Stimulated activated CD4-positive, alpha-beta T cell treated with anti-CD3 and anti-CD28 coated beads, TNF-alpha, amount 100 ng/mL, for 1 hour (primary cell): ENCODE data around the gene LAIR1.
A peak's percentile ranks its signal among the peaks of the same experiment; 100 is the strongest.
"Not testable (repeated sequence)": the region's sequence is repeated elsewhere in the genome, so short reads cannot be mapped to it uniquely, and the experiment has no call there.

ENCODE experiments used
- DNase-seq, 3 donors: peaks; one replicate each; pipeline ENCODE4 v3.0.0-alpha.2; 2020; ENCODE audit warnings: low read depth in 3 of 3, low spot score in 1 of 3

LAIR1 gene

GRCh38 chr19:54345938-54346386, 18.8 kb downstream of the LAIR1 start:
- no peak for DNase-seq

GRCh38 chr19:54343868-54344267, 20.9 kb downstream of the LAIR1 start:
- no peak for DNase-seq

GRCh38 chr19:54341295-54341694, 23.4 kb downstream of the LAIR1 start:
- no peak for DNase-seq

GRCh38 chr19:54339646-54340358, 24.9 kb downstream of the LAIR1 start:
- DNase-seq, result no peak

- DNase-seq, result no peak
Measured at GRCh38 chr19:54338521-54338920, 26.2 kb downstream of the LAIR1 start.

GRCh38 chr19:54337858-54338230, 26.9 kb downstream of the LAIR1 start:
- no peak for DNase-seq

GRCh38 chr19:54336893-54337857, 27.6 kb downstream of the LAIR1 start:
- DNase-seq, result no peak

- no peak for DNase-seq
Measured at GRCh38 chr19:54335979-54336892, 28.5 kb downstream of the LAIR1 start.

- no peak for DNase-seq
Measured at GRCh38 chr19:54335164-54335563, 29.6 kb downstream of the LAIR1 start.

- DNase-seq, result no peak
Measured at GRCh38 chr19:54333586-54334298, 31.0 kb downstream of the LAIR1 start.

GRCh38 chr19:54332149-54332548, 32.6 kb downstream of the LAIR1 start:
- no peak for DNase-seq

GRCh38 chr19:54331626-54332025, 33.1 kb downstream of the LAIR1 start:
- no peak for DNase-seq

GRCh38 chr19:54329476-54330165, 35.1 kb downstream of the LAIR1 start:
- no peak for DNase-seq

GRCh38 chr19:54328781-54329180, 36.0 kb downstream of the LAIR1 start:
- not testable (repeated sequence) for DNase-seq

- DNase-seq, result no peak
Measured at GRCh38 chr19:54325631-54326030, 39.1 kb downstream of the LAIR1 start.

GRCh38 chr19:54325194-54325621, 39.5 kb downstream of the LAIR1 start:
- peak in 2 of 3 donors; percentile 15 to 29 for DNase-seq

GRCh38 chr19:54324071-54324470, 40.7 kb downstream of the LAIR1 start:
- no peak for DNase-seq

GRCh38 chr19:54322934-54323333, 41.8 kb downstream of the LAIR1 start:
- DNase-seq, result not testable (repeated sequence)

- not testable (repeated sequence) for DNase-seq
Measured at GRCh38 chr19:54322295-54322694, 42.4 kb downstream of the LAIR1 start.
